NCI-H2081 (cell line): ENCODE data around the gene TRIM73.
"Not testable (repeated sequence)": the region's sequence is repeated elsewhere in the genome, so short reads cannot be mapped to it uniquely, and the experiment has no call there.

Experiments
- DNase-seq, 2 experiments: peaks; one replicate each; lab custom pipeline; 2025; lab: John Stamatoyannopoulos, UW

TRIM73 gene

DNA sequence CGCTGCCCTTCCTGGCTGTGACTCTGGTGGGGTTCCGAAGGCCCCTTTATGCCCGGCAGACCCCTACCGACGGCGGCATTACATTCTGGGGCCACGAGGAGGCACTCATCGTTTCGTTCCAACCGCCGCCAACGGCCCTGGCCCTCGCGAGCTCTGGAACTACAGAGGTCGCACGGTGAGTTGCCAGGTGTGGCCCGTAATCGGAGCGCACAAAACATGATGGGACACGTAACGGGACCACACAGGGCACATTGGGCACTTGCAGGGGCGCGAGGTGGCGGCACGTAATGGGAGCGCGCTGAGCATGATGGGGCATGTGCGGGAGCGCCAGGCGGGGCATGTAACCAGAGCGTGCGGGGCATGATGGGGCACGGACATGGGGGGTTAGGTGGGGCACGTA, at the start of gene TRIM73:
Gene TRIM73, plus strand, starts transcription at position 301 of the 400 bp plus-strand sequence. CDS start 3,305 bp downstream, outside the sequence.
- not testable (repeated sequence) for DNase-seq

DNA sequence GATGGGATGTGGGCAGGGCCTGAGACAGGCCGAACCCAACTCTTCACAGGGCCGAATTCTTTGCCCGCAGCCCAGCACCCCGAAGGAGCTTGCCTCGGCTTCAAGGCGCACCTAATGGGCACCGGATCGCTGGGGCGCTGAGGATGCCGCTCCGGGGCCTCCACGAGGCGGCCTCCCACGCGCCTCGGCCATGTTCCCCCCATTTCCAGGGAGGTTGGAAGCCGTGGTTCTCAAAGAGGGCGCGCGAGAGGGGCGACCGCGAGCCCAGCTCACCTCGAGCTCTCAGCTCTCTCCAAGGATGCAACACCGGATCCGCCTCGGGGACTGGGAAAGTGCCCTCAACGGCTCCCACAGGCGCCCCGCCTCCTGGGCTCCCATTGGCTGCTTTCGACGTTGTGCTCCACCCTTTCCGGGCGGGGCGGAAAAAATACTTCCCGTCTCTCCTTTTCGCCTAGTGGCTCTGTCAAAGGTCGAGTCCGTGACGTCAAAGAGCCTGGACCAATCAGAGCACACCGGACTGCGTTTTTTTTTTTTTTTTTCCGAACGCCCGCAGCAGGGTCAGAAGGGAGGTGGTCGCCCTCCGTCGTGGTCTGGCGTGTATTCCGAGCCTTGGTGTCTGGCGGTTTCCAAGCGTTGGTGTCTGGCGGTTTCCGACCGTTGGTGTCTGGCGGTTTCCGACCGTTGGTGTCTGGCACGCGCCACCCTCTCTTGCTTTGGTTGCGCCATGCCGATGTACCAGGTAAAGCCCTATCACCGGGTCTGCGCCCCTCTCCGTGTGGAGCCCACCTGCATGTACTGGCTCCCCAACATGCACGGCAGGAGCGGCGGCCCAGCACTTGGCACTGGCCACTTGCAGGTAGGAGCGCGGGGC, 36.5 kb upstream of the TRIM73 start:
- not testable (repeated sequence) for DNase-seq

DNA sequence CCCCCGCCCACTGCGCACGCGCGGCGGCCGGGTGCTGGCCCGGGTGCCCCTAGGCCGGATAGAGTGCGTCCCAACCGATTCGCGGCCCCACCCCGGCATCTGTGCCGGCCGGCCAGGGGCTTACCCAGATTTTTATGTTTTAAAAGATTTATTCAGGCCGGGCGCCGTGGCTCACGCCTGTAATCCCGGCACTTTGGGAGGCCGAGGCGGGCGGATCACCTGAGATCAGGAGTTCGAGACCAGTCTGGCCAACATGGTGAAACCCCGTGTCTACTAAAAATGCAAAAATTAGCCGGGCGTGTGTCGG, 35.9 kb upstream of the TRIM73 start:
- DNase-seq: not testable (repeated sequence)

- not testable (repeated sequence) for DNase-seq
These were observed 31.4 kb upstream of the TRIM73 start for GRCh38 chr7:75364079-75364478.

DNA sequence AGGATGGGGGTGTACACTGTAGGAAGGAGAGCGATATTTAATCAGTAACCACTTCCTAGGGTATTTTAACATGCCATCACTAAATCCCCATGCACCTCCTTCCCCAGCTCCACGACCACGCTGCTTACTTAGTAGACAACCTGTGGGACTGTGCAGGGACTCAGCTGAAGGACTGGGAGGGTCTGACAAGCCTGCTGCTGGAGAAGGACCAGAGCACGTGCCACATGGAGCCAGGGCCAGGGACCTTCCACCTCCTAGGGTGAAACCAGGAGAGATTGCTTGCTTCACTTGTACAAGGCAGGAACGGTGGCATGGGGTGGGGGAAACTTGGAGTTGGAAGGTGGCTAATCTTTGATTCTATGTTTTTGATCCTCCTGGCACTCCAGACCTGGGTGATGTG, 28.8 kb upstream of the TRIM73 start:
- DNase-seq: not testable (repeated sequence)

DNA sequence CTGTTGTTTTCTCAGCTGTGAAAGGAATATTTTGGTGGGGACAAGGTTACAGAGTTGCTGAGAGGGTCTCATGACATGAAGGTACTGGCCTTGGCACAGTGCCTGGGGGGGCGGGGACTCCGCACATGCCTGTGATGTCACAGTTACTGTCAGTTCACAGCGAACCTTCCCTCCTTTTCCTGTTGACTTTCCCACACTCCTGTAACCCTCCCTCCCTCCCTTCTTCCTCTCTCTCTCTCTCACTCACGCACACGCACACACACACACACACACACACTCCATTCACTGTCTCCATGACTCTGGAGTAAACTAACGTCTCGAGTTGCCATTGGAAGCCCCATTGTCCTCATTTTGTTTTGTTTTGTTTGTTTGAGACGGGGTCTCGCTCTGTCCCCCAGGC, 28.1 kb upstream of the TRIM73 start:
- not testable (repeated sequence) for DNase-seq

DNA sequence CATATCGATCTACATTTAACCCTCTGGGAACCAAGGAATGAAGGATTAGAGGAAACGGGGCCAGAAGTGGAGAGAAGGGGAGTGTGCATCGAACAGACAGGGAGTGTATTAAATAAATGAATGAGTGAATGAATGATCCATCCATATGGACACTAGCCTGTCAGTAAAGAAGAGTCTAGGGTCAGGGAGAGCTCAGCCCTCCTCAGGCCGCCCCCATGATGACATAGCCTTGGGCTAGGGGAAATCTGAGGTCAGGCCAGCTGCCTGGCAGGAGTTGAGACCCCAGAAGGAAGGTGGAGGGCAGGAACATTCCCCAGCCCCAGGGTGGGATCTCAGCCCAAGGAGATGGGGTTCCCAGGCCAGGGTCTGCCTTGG, 21.3 kb upstream of the TRIM73 start:
- DNase-seq: not testable (repeated sequence)

DNA sequence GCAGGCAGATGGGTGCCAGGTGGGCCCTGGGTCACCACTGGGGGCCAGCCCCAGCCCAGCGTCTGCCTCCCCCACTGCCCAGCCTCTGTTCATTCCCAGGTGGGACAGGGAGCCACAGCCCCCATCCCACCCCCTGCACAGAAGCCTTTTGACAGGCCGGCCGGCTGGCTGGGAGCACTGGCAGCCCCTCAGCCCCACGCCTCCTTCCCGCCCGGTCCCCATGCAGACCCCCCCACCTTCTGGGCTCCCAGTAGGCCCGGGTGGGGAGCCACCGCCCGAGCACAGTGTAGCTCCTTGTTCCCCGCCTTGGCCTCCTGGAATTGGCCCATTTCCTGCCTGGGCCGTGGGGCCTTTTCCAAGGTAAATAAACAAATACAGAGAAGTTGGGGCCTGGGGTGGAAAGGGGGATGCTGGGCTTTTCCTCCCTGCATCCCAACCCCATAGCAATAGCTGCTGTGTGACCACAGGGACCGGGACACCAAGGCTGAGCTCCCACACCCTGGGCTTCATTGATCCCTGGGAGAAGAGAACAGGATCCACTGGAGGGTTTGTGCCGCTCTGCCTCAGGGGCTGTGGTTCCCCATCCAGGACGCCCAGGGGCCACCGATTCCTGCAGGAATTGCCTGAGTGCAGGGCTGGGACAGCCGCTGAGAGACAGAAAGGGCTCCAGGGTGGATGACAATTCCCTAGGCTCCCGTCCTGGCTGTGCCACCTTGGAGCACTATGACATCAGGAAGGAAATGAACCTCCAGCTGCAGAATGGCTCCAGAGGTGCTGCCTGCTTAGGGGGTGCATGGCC, 20.7 kb upstream of the TRIM73 start:
- DNase-seq: not testable (repeated sequence)

- not testable (repeated sequence) for DNase-seq
These were observed 2.2 kb upstream of the TRIM73 start for GRCh38 chr7:75393194-75393593.

- not testable (repeated sequence) for DNase-seq
These were observed 2.4 kb downstream of the TRIM73 start for GRCh38 chr7:75397865-75398264.

GRCh38 chr7:75398771-75399700, 3.6 kb downstream of the TRIM73 start:
- DNase-seq: not testable (repeated sequence)

DNA sequence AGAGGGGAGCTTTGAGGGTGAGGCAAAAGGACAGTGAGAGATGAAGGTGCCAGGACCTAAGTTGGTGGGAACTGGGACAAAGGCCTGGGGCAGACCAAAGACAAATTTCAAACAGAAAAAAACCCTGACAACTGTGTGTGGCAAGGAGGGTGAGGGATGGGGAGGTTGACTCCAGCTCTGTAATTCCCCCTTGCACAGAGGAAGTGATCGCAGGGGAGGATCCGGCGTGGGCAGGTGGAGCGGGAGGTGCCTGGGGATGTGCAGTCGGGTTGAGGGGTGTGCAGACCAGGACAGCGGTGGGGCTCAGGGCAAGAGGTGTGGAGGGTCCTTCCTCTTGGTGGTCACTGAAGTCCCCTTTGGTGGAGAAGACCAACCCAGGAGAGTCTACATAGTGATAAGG, 5.1 kb downstream of the TRIM73 start:
- DNase-seq: not testable (repeated sequence)

DNA sequence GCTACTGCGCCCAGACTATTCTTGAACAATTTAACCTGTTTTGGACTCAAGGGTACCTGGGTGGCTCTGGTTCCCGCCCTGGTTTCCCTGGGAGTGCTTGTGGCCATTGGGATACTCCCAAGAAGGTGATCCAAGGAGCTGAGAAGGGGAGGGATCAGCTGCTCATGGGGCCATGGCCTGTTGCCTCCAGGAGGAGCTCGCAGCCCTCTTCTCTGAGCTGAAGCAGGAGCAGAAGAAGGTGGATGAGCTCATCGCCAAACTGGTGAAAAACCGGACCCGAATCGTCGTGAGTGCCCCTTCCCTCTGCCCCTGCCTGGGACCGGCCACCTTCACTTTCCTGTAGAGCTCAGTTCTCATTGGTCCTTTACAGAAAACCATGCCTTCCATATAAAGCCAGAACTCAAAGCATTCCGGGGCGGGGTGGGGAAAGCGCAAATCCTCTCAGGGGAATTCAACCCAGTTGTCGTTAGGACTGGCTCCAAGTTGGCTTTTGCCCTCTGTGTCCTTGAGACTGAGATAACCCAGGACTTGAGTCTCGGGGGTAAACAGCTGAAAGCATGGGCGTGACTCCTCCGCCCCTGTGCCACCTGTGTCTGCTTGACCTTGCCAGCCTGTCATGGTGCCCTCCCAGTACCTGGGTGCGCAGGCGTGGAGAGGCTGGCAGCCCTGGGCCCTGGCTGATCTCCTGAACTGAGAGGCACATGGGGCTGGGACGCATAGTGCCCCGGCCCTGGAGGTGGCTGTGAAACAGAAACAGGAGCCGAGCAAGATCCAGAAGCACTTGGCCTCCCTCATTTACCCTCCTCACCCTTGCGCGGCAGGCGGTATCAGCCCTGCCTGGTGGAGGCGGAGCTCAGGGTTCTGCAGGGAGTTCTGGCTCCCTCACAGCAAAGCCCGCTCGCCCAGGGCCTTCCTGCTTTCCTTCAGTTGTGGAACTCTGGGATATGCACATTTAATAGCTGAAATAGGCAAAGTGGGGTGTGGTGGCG, 8.3 kb downstream of the TRIM73 start:
- not testable (repeated sequence) for DNase-seq

GRCh38 chr7:75404663-75405062, 9.2 kb downstream of the TRIM73 start:
- DNase-seq: not testable (repeated sequence)

DNA sequence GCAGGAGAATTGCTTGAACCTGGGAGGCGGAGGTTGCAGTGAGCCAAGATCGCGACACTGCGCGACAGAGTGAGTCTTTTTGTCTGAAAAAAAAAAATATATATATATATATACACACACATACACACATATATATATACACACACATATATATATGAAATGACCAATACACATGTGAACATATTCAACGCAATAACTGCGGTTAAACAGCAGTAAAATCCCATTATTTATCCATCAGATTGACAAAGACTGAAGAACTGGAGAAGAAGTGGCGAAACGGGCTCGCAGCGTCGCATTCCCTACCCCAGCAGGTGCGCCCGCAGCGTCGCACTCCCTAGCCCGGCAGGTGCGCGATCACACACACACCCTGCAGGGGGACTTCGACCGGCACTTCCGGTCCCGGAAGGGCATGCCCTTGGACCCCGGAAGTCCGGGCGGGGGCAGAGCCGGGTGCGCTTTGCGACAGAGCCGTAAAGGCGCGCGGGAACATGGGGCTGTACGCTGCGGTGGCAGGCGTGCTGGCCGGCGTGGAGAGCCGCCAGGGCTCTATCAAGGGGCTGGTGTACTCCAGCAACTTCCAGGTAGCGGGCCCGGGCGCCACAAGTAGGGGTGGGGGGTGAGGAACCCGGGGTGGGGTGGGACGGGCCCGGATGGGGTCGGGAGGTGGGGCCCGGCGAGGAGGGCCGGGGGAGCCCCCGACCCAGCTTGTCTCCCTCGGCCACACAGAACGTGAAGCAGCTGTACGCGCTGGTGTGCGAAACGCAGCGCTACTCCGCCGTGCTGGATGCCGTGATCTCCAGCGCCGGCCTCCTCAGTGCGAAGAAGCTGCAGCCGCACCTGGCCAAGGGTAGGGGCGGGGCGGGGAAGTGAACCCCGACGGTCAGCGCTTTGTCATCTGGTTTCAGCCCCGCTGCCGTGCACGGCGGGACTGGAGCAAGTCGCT, 14.7 kb downstream of the TRIM73 start:
- not testable (repeated sequence) for DNase-seq

DNA sequence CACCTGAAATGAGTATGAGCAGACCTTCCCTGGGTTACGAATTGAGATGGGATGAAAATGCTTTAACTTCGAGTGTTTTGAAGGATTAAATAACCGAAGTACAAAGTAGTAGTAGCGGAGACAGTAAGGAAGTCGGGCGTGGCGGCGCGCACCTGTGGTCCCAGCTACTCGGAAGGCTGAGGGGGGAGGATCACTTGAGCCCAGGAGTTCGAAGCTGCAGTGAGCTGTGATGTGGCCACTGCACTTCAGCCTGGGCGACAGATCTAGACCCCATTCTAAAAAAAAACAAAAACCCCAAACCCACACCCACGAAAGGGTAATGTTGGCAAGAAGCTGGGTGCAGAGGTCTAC, 15.4 kb downstream of the TRIM73 start:
- not testable (repeated sequence) for DNase-seq

DNA sequence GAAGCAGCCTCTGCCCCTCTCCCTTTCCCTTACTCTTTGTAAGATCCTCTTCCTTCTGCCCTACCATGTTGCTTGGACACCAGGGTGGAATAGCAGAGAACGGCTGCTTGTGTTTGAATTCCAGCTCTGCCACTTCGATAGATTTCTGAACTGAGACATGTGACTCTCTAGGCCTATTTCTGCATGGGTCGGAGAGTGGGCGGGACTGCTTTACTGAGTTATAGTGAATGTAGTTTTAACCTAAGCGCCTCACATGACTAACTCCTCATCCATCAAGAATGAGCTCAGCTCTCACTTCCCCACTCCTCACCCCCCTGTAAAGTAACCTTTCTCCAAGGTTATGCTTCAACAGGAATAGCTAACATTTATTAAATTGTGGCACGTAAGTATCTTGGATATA, 18.8 kb downstream of the TRIM73 start:
- DNase-seq: not testable (repeated sequence)

DNA sequence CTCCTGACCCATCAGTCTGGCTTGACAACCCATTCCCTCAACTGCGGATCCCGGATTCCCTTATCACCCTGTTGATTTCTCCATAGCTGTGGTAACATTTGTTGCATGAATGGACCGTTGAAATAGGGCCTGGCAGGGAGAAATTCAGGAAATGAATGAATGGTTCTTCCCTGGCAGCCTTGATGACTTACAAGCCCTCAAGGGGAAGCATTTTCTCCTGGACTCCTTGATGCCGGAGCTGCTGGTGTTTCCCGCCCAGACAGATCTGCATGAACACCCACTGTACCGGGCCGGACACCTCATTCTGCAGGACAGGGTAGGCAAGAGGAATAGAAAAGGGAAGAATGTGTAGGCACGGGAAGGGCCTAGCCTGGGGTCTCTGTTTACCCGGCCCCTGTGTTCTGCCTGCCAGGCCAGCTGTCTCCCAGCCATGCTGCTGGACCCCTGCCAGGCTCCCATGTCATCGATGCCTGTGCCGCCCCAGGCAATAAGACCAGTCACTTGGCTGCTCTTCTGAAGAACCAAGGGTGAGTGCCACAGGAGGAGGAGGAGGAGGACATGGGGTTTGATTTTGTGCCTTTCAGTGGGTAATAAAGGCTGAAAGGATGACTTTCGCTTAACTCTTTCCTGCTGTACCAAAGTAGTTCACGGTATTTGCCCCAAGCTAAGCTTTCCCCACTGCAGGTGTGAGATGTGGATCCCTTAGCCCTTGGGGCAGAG, 19.4 kb downstream of the TRIM73 start:
- DNase-seq: peak; percentile 3 to 4

GRCh38 chr7:75415428-75415817, 20.0 kb downstream of the TRIM73 start:
- DNase-seq: not testable (repeated sequence)
